MCF 10A (cell line): ENCODE data around the gene CHD5. TPM values are rescaled to one million over a fixed set of nuclear protein-coding genes. Genes with fewer than 3 reads are reported as not detected.

Experiments used
- BruUV-seq: library from RNA; stranded (reverse); fragments of 400-500 nt; replicated peaks from 2 replicates; lab custom pipeline; 2021; lab: Mats Ljungman, UMichigan
- CTCF ChIA-PET: fragments of 300-600 bp; sonication (Branson Sonifier 250); formaldehyde crosslinking; extraction: SDS; loops from one replicate; lab custom pipeline; 2021; ENCODE audit warnings: antibody characterized with exemption, inconsistent platforms; lab: Yijun Ruan, JAX
- POLR2A ChIA-PET: fragments of 300-600, 350-650 bp; sonication (Branson Sonifier 250); formaldehyde crosslinking; extraction: SDS; loops from one replicate; lab custom pipeline; 2020; ENCODE audit warnings: antibody characterized with exemption, inconsistent platforms; lab: Yijun Ruan, JAX
- DNase-seq: peaks from one replicate; pipeline ENCODE4 v3.0.0-alpha.2; 2018; ENCODE audit not compliant: unreplicated experiment
- H3K27ac Mint-ChIP-seq: one replicate; pipeline ENCODE4 v1.8.0; 2022; ENCODE audit warnings: mild to moderate bottlenecking, low read depth, mixed read lengths; ENCODE audit not compliant: unreplicated experiment
- H3K27me3 Mint-ChIP-seq: one replicate; pipeline ENCODE4 v1.8.0; 2022; ENCODE audit warnings: mixed read lengths; ENCODE audit not compliant: insufficient read depth, unreplicated experiment
- H3K36me3 Mint-ChIP-seq: one replicate; pipeline ENCODE4 v1.8.0; 2022; ENCODE audit warnings: mild to moderate bottlenecking, moderate library complexity, mixed read lengths; ENCODE audit not compliant: insufficient read depth, unreplicated experiment
- H3K4me1 Mint-ChIP-seq: one replicate; pipeline ENCODE4 v1.8.0; 2022; ENCODE audit warnings: mixed read lengths; ENCODE audit not compliant: insufficient read depth, unreplicated experiment
- H3K4me3 Mint-ChIP-seq: one replicate; pipeline ENCODE4 v1.8.0; 2022; ENCODE audit warnings: mild to moderate bottlenecking, moderate library complexity, mixed read lengths; ENCODE audit not compliant: unreplicated experiment
- H3K9me3 Mint-ChIP-seq: one replicate; pipeline ENCODE4 v1.8.0; 2022; ENCODE audit warnings: mixed read lengths; ENCODE audit not compliant: unreplicated experiment
- CTCF ChIP-seq: fragments of 200-600 bp; IDR thresholded peaks from one replicate; pipeline ENCODE4 v1.8.0; 2022; ENCODE audit warnings: antibody characterized with exemption, mild to moderate bottlenecking; ENCODE audit not compliant: unreplicated experiment
- intact Hi-C: fragments of 100-400 bp; cut with micrococcal nuclease; formaldehyde crosslinking; loops from 2 replicates; pipeline ENCODE4 v1.14.1; 2022
- total RNA-seq: library from RNA; stranded (reverse); gene quantifications from 2 replicates; pipeline ENCODE4 v1.2.3, GENCODE V29; 2022

CHD5 gene
- total RNA-seq, 1 experiment from 2014 or later, result 0.07 TPM

GRCh38 chr1:6145864-6146410 is 34.2 kb downstream of the CHD5 start:
- peak; percentile 65 for DNase-seq
- POLR2A ChIA-PET, result interaction anchor here (3.1 kb wide), 1 partner anchor 12 kb away, joined by 10 read pairs; no protein-coding TSS in a partner anchor

GRCh38 chr1:6145396-6145750 is 34.7 kb downstream of the CHD5 start:
- H3K4me3 Mint-ChIP-seq, result no peak overlapping the region
- TF ChIP-seq CTCF, result no peak
- H3K4me1 Mint-ChIP-seq, result peaks cover 6% of the 10 kb centered on the region
- ChIA-PET POLR2A (interaction anchor here (3.1 kb wide), 1 partner anchor 12 kb away, joined by 10 read pairs; no protein-coding TSS in a partner anchor), CTCF (interaction anchor here (0.5 to 0.7 kb wide), 3 partner anchors 11 to 631 kb away, joined by 3 to 4 read pairs (median 4); no protein-coding TSS in a partner anchor)
- no peak for DNase-seq
- H3K27me3 Mint-ChIP-seq, result no peaks in the 10 kb centered on the region
- no peaks in the 10 kb centered on the region for H3K9me3 Mint-ChIP-seq
- no TSS peak for BruUV-seq
- intact Hi-C loops, result no loop called here
- H3K27ac Mint-ChIP-seq, result no peak overlapping the region
- no peaks in the 10 kb centered on the region for H3K36me3 Mint-ChIP-seq

More at GRCh38 chr1:6145864-6146410, 34.2 kb downstream of the CHD5 start:
- no TSS peak for BruUV-seq
- H3K27me3 Mint-ChIP-seq, result no peaks in the 10 kb centered on the region
- no peaks in the 10 kb centered on the region for H3K9me3 Mint-ChIP-seq
- CTCF ChIA-PET, result interaction anchor here (0.5 to 1.1 kb wide), 5 partner anchors 11 to 632 kb away, joined by 3 to 4 read pairs (median 3); no protein-coding TSS in a partner anchor
- no peaks in the 10 kb centered on the region for H3K36me3 Mint-ChIP-seq
- intact Hi-C loops, result no loop called here
- no peak overlapping the region for H3K27ac Mint-ChIP-seq
- no peak for TF ChIP-seq CTCF
- no peak overlapping the region for H3K4me3 Mint-ChIP-seq
- H3K4me1 Mint-ChIP-seq, result peaks cover 6% of the 10 kb centered on the region

- ChIA-PET POLR2A (interaction anchor here (3.1 kb wide), 1 partner anchor 13 kb away, joined by 10 read pairs; no protein-coding TSS in a partner anchor), CTCF (interaction anchor here (0.5 to 0.6 kb wide), 2 partner anchors 12 to 102 kb away, joined by 4 read pairs; no protein-coding TSS in a partner anchor)
- Mint-ChIP-seq H3K4me1 (peaks cover 6% of the 10 kb centered on the region), H3K27ac (no peak overlapping the region), H3K27me3 (no peaks in the 10 kb centered on the region), H3K36me3 (no peaks in the 10 kb centered on the region), H3K9me3 (no peaks in the 10 kb centered on the region), H3K4me3 (no peak overlapping the region)
- BruUV-seq, result no TSS peak
- DNase-seq, result no peak
- TF ChIP-seq CTCF, result no peak
- intact Hi-C loops, result no loop called here
These were observed 35.3 kb downstream of the CHD5 start for GRCh38 chr1:6144647-6145395.

- CTCF ChIA-PET, result no interaction called here
- no peak overlapping the region for H3K4me3 Mint-ChIP-seq
- no peaks in the 10 kb centered on the region for H3K27me3 Mint-ChIP-seq
- POLR2A ChIA-PET, result interaction anchor here (3.1 kb wide), 1 partner anchor 13 kb away, joined by 10 read pairs; no protein-coding TSS in a partner anchor
- BruUV-seq, result no TSS peak
- intact Hi-C loops, result no loop called here
- no peak for DNase-seq
- H3K9me3 Mint-ChIP-seq, result no peaks in the 10 kb centered on the region
- H3K4me1 Mint-ChIP-seq, result peaks cover 6% of the 10 kb centered on the region
- no peak overlapping the region for H3K27ac Mint-ChIP-seq
- H3K36me3 Mint-ChIP-seq, result no peaks in the 10 kb centered on the region
- no peak for TF ChIP-seq CTCF
These were observed 35.9 kb downstream of the CHD5 start for GRCh38 chr1:6144175-6144574.
